ENCODE results near the gene FXYD5. TPM values are rescaled to one million over a fixed set of nuclear protein-coding genes. Genes with fewer than 3 reads are reported as not detected.

The FXYD5 gene
- total RNA-seq, 1 experiment from 2014 or later: 100 TPM

DNA sequence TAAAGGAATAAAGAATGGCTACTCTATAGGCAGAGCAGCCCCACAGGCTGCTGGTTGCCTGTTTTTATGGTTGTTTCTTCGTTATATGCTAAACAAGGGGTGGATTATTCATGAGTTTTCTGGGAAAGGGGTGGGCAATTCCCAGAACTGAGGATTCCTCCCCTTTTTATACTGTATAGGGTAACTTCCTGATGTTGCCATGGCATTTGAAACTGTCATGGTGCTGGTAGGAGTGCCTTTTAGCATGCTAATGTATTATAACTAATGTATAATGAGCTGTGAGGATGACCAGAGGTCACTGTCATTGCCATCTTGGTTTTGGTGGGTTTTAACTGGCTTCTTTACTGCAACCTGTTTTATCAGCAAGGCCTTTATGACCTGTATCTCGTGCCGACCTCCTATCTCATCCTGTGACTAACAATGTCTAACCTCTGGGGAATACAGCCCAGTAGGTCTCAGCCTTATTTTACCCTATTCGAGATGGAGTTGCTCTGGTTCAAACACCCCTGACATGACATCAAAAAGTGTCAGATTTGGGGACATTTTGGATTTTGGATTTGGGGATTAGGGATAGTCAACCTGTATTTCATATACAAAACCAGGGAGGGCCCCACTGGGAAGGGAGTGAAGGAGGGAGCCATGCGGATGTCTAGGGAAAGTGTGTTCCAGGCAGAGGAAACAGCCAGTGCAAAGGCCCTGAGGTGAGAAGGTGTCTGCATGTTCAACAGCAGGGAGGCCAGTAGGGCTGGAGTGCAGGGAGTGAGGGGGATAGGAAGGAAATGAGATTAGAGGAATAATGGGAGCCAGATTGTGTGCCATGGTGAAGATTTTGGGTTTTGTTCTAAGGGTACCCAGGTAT lies 10.9 kb downstream of the FXYD5 start:
- Mint-ChIP-seq H3K27me3 (ENCODE audit: low read depth) (no peaks in the 10 kb centered on the region), H3K27ac (no peak overlapping the region), H3K9me3 (peaks cover 12 to 26% of the 10 kb centered on the region in 2 experiments), H3K4me1 (no peaks in the 10 kb centered on the region), H3K4me3 (no peak overlapping the region), H3K36me3 (ENCODE audit: insufficient read depth in 1 of 3, low read depth in 3 of 3) (peaks cover 77 to 88% (median 80%) of the 10 kb centered on the region in 3 experiments)
- TF ChIP-seq, protein P1, sequence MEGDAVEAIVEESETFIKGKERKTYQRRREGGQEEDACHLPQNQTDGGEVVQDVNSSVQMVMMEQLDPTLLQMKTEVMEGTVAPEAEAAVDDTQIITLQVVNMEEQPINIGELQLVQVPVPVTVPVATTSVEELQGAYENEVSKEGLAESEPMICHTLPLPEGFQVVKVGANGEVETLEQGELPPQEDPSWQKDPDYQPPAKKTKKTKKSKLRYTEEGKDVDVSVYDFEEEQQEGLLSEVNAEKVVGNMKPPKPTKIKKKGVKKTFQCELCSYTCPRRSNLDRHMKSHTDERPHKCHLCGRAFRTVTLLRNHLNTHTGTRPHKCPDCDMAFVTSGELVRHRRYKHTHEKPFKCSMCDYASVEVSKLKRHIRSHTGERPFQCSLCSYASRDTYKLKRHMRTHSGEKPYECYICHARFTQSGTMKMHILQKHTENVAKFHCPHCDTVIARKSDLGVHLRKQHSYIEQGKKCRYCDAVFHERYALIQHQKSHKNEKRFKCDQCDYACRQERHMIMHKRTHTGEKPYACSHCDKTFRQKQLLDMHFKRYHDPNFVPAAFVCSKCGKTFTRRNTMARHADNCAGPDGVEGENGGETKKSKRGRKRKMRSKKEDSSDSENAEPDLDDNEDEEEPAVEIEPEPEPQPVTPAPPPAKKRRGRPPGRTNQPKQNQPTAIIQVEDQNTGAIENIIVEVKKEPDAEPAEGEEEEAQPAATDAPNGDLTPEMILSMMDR (conservative IDR thresholded peaks at IDR 0.05): no peak
- Histone ChIP-seq H3K18ac (ENCODE audit: insufficient read length, low read depth, low read length) (no peak overlapping the region), H3K4me1 (ENCODE audit: insufficient read depth, low read length) (no peaks in the 10 kb centered on the region), H3K79me1 (ENCODE audit: insufficient read depth, low read depth, low read length, poor library complexity, severe bottlenecking) (no peaks in the 10 kb centered on the region), H3K27me3 (ENCODE audit: insufficient read depth, low read length) (no peaks in the 10 kb centered on the region), H3K4me2 (ENCODE audit: insufficient read depth, insufficient read length, low read length) (no peak overlapping the region), H4K20me1 (ENCODE audit: control insufficient read depth, insufficient read depth, insufficient read length) (peaks cover 3% of the 10 kb centered on the region), H3K23me2 (ENCODE audit: insufficient read length, low read depth, low read length, poor library complexity, severe bottlenecking) (no peaks in the 10 kb centered on the region), H3T11ph (ENCODE audit: low read length) (no peak overlapping the region), H3K79me2 (ENCODE audit: insufficient read depth, low read length) (no peaks in the 10 kb centered on the region), H2BK12ac (ENCODE audit: insufficient read length, low read depth, low read length) (no peak overlapping the region), H3K9ac (ENCODE audit: extremely low read depth, insufficient read length, low read length) (no peak overlapping the region), H2AFZ (ENCODE audit: low read length) (no peak overlapping the region), H2AK5ac (ENCODE audit: insufficient read length, low read length) (no peak overlapping the region), H3K27ac (ENCODE audit: insufficient read length, low read depth, low read length) (no peak overlapping the region), H3K9me3 (ENCODE audit: control insufficient read depth, low read depth, low read length) (peaks cover 7% of the 10 kb centered on the region), H2BK15ac (ENCODE audit: low read depth, low read length) (no peak overlapping the region), H4K91ac (ENCODE audit: insufficient read length, low read depth, low read length) (no peak overlapping the region), H3K23ac (ENCODE audit: insufficient read length, low read depth, low read length) (no peak overlapping the region), H2BK120ac (ENCODE audit: low read depth, low read length, poor library complexity, severe bottlenecking) (no peak overlapping the region), H4K8ac (replicated peaks; ENCODE audit: insufficient read length, low read depth, low read length) (no peak overlapping the region), H2BK5ac (ENCODE audit: insufficient read length, low read length) (no peak overlapping the region), H3K4ac (ENCODE audit: low read depth, low read length) (no peak overlapping the region), H4K5ac (ENCODE audit: insufficient read length, low read depth, low read length) (no peak overlapping the region), H2BK20ac (ENCODE audit: low read depth, low read length, poor library complexity, severe bottlenecking) (no peak overlapping the region), H3K14ac (ENCODE audit: insufficient read depth, low read length) (no peak overlapping the region), H3K56ac (ENCODE audit: insufficient read length, low read depth, low read length) (no peak overlapping the region)
- no peak for DNase-seq
- WGBS (ENCODE audit: extremely low coverage, insufficient read length, low lambda C conversion rate): no CpG with 5 or more reads among the region's 5 CpGs
